H1 (cell line): Measurements from ENCODE around the gene CUL2.

Source experiments
- POLR2A ChIP-seq, 2 experiments: IDR thresholded peaks; 1 replicate in 1 of 2; 2 replicates in 1 of 2; pipeline ENCODE4 v1.6.1; 2011; ENCODE audit warnings: low read depth in 2 of 2, low read length in 2 of 2, mild to moderate bottlenecking in 2 of 2; ENCODE audit errors: control extremely low read depth in 1 of 2
- ZNF274 ChIP-seq: IDR thresholded peaks from 2 replicates; pipeline ENCODE4 v1.7.0; 2012; ENCODE audit warnings: low read length, borderline replicate concordance; ENCODE audit errors: extremely low read depth

DNA sequence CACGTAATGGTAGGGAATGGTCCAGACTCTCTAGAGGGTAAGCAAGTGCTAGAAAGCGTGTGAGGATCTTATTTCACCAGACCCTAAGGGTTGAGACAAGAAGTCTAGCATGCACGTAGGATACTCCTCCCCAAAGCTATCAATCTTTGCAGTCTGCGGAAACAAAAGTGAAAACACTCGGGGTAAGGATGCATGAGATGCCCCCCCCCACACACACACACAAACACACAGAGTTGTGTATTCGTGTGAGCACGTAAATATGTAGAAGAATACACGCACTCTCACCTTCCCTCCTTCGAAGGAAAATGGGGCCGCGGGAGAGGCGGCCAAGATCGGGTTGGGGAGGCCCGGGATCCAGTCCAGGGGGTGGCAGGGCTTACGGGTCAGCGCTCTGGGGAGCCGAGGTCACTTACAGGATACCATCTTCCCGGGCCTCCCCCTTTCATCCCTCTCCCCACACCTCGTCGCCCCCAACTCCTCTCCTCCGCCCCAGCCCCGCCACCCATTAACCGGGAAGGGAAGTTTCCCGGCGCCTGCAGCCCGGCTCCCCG is 455 bp downstream of the CUL2 start:
- no peak for TF ChIP-seq ZNF274
- TF ChIP-seq POLR2A (IDR thresholded peaks at IDR 0.05; ENCODE audit: control extremely low read depth in 1 of 2, low read depth in 2 of 2, low read length in 2 of 2), result no peak
